HUES6 (cell line): ENCODE data around the gene CLINT1.
"Not testable (repeated sequence)": the region's sequence is repeated elsewhere in the genome, so short reads cannot be mapped to it uniquely, and the experiment has no call there.

Experiments used
- H3K27ac ChIP-seq: 2 replicates; pipeline ENCODE4 v1.7.0; 2013; ENCODE audit warnings: low read depth, mild to moderate bottlenecking, low read length, inconsistent platforms
- H3K27me3 ChIP-seq: 2 replicates; pipeline ENCODE4 v1.6.1; 2013; ENCODE audit warnings: low read length; ENCODE audit not compliant: control insufficient read depth, insufficient read depth
- H3K36me3 ChIP-seq: 2 replicates; pipeline ENCODE4 v1.6.1; 2013; ENCODE audit warnings: low read length; ENCODE audit not compliant: control insufficient read depth, insufficient read depth
- H3K4me1 ChIP-seq: 2 replicates; pipeline ENCODE4 v1.6.1; 2013; ENCODE audit warnings: low read length; ENCODE audit not compliant: control insufficient read depth, insufficient read depth
- H3K4me3 ChIP-seq: 2 replicates; pipeline ENCODE4 v1.5.1; 2013; ENCODE audit warnings: low read depth, low read length
- H3K9ac ChIP-seq: one replicate; pipeline ENCODE4 v1.6.1; 2013; ENCODE audit warnings: mild to moderate bottlenecking, low read length
- H3K9me3 ChIP-seq: 2 replicates; pipeline ENCODE4 v1.6.1; 2013; ENCODE audit warnings: low read depth, low read length; ENCODE audit not compliant: control insufficient read depth, insufficient read depth

Gene CLINT1

GRCh38 chr5:157886796-157887380 lies 27.9 kb upstream of the CLINT1 start:
- H3K9me3 ChIP-seq: peaks cover 24% of the 10 kb centered on the region
- no peak overlapping the region for H3K27ac ChIP-seq
- no peaks in the 10 kb centered on the region for H3K36me3 ChIP-seq

GRCh38 chr5:157885051-157885450 lies 26.1 kb upstream of the CLINT1 start:
- H3K9me3 ChIP-seq: peaks cover 24% of the 10 kb centered on the region
- not testable (repeated sequence) for H3K4me1 ChIP-seq

More at GRCh38 chr5:157886796-157887380, 27.9 kb upstream of the CLINT1 start:
- Histone ChIP-seq H3K27me3 (no peaks in the 10 kb centered on the region), H3K9ac (no peak overlapping the region), H3K4me3 (no peak overlapping the region), H3K4me1 (peaks cover 4% of the 10 kb centered on the region; the same call in 1 of the 2 replicates)

GRCh38 chr5:157881498-157881897 lies 22.6 kb upstream of the CLINT1 start:
- not testable (repeated sequence) for H3K36me3 ChIP-seq, H3K27ac ChIP-seq, H3K4me3 ChIP-seq, H3K9ac ChIP-seq, H3K27me3 ChIP-seq, H3K4me1 ChIP-seq
- peaks cover 14% of the 10 kb centered on the region for H3K9me3 ChIP-seq

More at GRCh38 chr5:157885051-157885450, 26.1 kb upstream of the CLINT1 start:
- not testable (repeated sequence) for H3K27ac ChIP-seq, H3K27me3 ChIP-seq, H3K9ac ChIP-seq, H3K4me3 ChIP-seq, H3K36me3 ChIP-seq

- H3K36me3 ChIP-seq: no peaks in the 10 kb centered on the region
- peaks cover 5% of the 10 kb centered on the region; the same call in 1 of the 2 replicates for H3K4me1 ChIP-seq
- H3K27me3 ChIP-seq: no peaks in the 10 kb centered on the region
- no peak overlapping the region for H3K27ac ChIP-seq
- no peak overlapping the region for H3K4me3 ChIP-seq
- peaks cover 3% of the 10 kb centered on the region; the same call in 1 of the 2 replicates for H3K9me3 ChIP-seq
- H3K9ac ChIP-seq: no peak overlapping the region
These were observed 18.9 kb upstream of the CLINT1 start for GRCh38 chr5:157877821-157878220.

- no peak overlapping the region for H3K9ac ChIP-seq
- H3K4me3 ChIP-seq: no peak overlapping the region
- no peak overlapping the region for H3K27ac ChIP-seq
- H3K9me3 ChIP-seq: peaks cover 3% of the 10 kb centered on the region; the same call in 1 of the 2 replicates
- H3K27me3 ChIP-seq: no peaks in the 10 kb centered on the region
- H3K4me1 ChIP-seq: no peaks in the 10 kb centered on the region
- H3K36me3 ChIP-seq: no peaks in the 10 kb centered on the region
These were observed 15.9 kb upstream of the CLINT1 start for GRCh38 chr5:157874861-157875260.

GRCh38 chr5:157870837-157871834 lies 12.2 kb upstream of the CLINT1 start:
- H3K9me3 ChIP-seq: peaks cover 4% of the 10 kb centered on the region; the same call in 1 of the 2 replicates
- H3K9ac ChIP-seq: no peak overlapping the region
- H3K27me3 ChIP-seq: no peaks in the 10 kb centered on the region
- H3K36me3 ChIP-seq: no peaks in the 10 kb centered on the region
- no peak overlapping the region for H3K27ac ChIP-seq
- H3K4me3 ChIP-seq: no peak overlapping the region
- no peaks in the 10 kb centered on the region for H3K4me1 ChIP-seq

GRCh38 chr5:157867751-157868387 lies 8.9 kb upstream of the CLINT1 start:
- Histone ChIP-seq H3K27ac (no peak overlapping the region), H3K4me3 (no peak overlapping the region), H3K9me3 (peaks cover 4% of the 10 kb centered on the region; the same call in 1 of the 2 replicates), H3K4me1 (no peaks in the 10 kb centered on the region), H3K27me3 (no peaks in the 10 kb centered on the region), H3K9ac (no peak overlapping the region), H3K36me3 (no peaks in the 10 kb centered on the region)

GRCh38 chr5:157866536-157866935 lies 7.6 kb upstream of the CLINT1 start:
- Histone ChIP-seq H3K4me1 (peaks cover under 1% of the 10 kb centered on the region; the same call in 1 of the 2 replicates), H3K36me3 (no peaks in the 10 kb centered on the region), H3K9ac (no peak overlapping the region), H3K9me3 (peaks cover 4% of the 10 kb centered on the region; the same call in 1 of the 2 replicates), H3K27ac (no peak overlapping the region), H3K27me3 (no peaks in the 10 kb centered on the region), H3K4me3 (no peak overlapping the region)

- H3K36me3 ChIP-seq: no peaks in the 10 kb centered on the region
- H3K27ac ChIP-seq: no peak overlapping the region
- H3K27me3 ChIP-seq: no peaks in the 10 kb centered on the region
- H3K9ac ChIP-seq: no peak overlapping the region
- H3K4me3 ChIP-seq: no peak overlapping the region
- H3K4me1 ChIP-seq: peaks cover 7% of the 10 kb centered on the region
- peaks cover 4% of the 10 kb centered on the region; the same call in 1 of the 2 replicates for H3K9me3 ChIP-seq
These were observed 6.8 kb upstream of the CLINT1 start for GRCh38 chr5:157865781-157866180.

- H3K9ac ChIP-seq: no peak overlapping the region
- no peak overlapping the region for H3K27ac ChIP-seq
- no peaks in the 10 kb centered on the region for H3K9me3 ChIP-seq
- H3K36me3 ChIP-seq: no peaks in the 10 kb centered on the region
- H3K4me1 ChIP-seq: peaks cover 7% of the 10 kb centered on the region
- H3K4me3 ChIP-seq: no peak overlapping the region
- H3K27me3 ChIP-seq: no peaks in the 10 kb centered on the region
These were observed 5.1 kb upstream of the CLINT1 start for GRCh38 chr5:157864067-157864466.
